ENCODE measurements around the gene ZNF641.
A peak's percentile ranks its signal among the peaks of the same experiment; 100 is the strongest.

ZNF641 gene

DNA sequence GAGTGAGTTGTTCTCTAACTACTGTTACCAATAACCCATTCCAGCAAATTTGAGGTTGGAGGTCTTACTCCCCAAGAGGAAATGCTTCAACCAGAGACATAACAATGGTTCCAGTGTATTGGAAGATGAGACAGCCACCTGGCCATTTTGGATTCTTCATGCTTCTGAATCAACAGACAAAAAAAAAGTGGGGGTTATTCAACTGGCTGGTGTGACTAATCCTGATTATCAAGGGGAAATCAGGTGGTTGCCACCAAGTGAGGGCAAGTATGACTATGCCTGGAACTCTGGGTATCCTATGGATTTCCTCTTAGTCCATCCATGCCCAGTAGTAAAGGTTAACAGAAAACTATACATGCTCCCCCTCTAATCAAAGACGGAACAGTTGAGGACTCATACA, 29.9 kb upstream of the ZNF641 start:
- DNase-seq, result no peak

DNA sequence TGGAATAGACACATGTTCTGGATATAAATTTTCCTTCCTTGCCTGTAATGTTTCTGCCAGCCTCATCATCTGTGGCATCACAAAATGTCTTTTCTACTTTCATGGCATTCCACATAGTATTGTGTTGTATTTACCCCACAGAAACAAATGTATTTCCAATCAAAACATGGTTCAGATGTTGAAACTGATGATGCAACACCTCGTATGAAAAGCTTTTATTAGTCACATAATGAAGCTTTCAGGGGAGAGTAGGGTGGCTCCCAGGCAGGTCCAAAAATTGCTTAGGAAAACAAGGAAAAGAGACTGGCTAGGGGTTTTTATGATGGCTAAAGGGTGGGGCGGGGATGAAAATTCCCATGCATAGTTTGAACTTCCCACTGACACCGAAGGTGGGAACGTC, 29.1 kb upstream of the ZNF641 start:
- no peak overlapping the region for H3K27ac ChIP-seq
- no peak for DNase-seq
- H3K36me3 ChIP-seq, result no peaks in the 10 kb centered on the region
- peaks cover 2% of the 10 kb centered on the region for H3K9me3 ChIP-seq (ENCODE audit: severe bottlenecking)
- H3K27me3 ChIP-seq (ENCODE audit: insufficient read depth, low read depth, severe bottlenecking), result no peaks in the 10 kb centered on the region
- TF ChIP-seq, protein P1, sequence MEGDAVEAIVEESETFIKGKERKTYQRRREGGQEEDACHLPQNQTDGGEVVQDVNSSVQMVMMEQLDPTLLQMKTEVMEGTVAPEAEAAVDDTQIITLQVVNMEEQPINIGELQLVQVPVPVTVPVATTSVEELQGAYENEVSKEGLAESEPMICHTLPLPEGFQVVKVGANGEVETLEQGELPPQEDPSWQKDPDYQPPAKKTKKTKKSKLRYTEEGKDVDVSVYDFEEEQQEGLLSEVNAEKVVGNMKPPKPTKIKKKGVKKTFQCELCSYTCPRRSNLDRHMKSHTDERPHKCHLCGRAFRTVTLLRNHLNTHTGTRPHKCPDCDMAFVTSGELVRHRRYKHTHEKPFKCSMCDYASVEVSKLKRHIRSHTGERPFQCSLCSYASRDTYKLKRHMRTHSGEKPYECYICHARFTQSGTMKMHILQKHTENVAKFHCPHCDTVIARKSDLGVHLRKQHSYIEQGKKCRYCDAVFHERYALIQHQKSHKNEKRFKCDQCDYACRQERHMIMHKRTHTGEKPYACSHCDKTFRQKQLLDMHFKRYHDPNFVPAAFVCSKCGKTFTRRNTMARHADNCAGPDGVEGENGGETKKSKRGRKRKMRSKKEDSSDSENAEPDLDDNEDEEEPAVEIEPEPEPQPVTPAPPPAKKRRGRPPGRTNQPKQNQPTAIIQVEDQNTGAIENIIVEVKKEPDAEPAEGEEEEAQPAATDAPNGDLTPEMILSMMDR (IDR thresholded peaks at IDR 0.05; ENCODE audit: low read depth, low read length), result no peak
- no peak overlapping the region for H3K4me3 ChIP-seq (ENCODE audit: low read depth, low read length)

More for the DNA sequence above, 29.9 kb upstream of the ZNF641 start:
- Histone ChIP-seq H3K4me3 (ENCODE audit: low read depth, low read length) (no peak overlapping the region), H3K27me3 (ENCODE audit: insufficient read depth, low read depth, severe bottlenecking) (no peaks in the 10 kb centered on the region), H3K27ac (no peak overlapping the region), H3K36me3 (no peaks in the 10 kb centered on the region), H3K9me3 (ENCODE audit: severe bottlenecking) (peaks cover 2% of the 10 kb centered on the region)
- TF ChIP-seq, protein P1 (IDR thresholded peaks at IDR 0.05; ENCODE audit: low read depth, low read length), result no peak

DNA sequence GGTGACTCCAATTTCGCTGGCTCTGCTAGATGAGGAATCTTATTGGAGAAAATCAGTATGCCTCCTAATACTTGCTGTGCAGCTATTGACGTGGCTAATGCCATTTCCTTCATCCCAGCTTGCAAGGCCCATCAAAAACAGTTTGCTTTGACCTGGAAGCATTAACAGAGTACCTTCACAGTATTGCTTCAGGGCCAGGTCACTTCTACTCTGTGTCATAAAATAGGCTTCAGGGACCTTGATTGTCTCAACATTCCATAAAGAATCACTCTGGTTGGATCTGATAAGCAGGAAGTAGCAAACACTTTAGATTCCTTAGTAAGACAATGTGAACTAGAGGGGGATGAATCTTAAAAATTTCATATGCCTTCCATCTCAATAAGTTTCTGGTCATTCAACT, 26.9 kb upstream of the ZNF641 start:
- H3K27ac ChIP-seq, result no peak overlapping the region
- no peaks in the 10 kb centered on the region for H3K9me3 ChIP-seq (ENCODE audit: severe bottlenecking)
- no peaks in the 10 kb centered on the region for H3K36me3 ChIP-seq
- no peak overlapping the region for H3K4me3 ChIP-seq (ENCODE audit: low read depth, low read length)
- H3K27me3 ChIP-seq (ENCODE audit: insufficient read depth, low read depth, severe bottlenecking), result no peaks in the 10 kb centered on the region
- no peak for DNase-seq
- TF ChIP-seq, protein P1 (IDR thresholded peaks at IDR 0.05; ENCODE audit: low read depth, low read length), result no peak

DNA sequence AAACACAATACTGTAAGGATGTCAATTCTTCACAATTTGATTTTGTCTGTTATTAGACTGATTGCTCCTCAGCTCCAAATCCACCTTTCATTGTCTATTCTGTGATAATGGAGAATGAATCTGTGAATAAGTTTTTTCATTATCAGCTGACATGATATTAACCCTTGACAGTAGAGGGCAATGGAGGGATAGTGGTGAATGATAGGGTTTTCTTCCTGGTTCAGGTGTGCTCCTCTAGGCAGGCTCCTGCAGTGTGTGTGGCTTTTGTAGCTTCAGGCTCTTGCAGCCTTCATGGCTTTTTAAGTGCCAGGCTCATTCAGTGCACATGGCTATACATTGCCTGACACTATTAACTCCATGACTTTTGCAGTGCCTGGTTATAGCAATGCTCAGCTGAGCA, 23.4 kb upstream of the ZNF641 start:
- no peaks in the 10 kb centered on the region for H3K27me3 ChIP-seq (ENCODE audit: insufficient read depth, low read depth, severe bottlenecking)
- H3K27ac ChIP-seq, result no peak overlapping the region
- no peak for DNase-seq
- TF ChIP-seq, protein P1 (IDR thresholded peaks at IDR 0.05; ENCODE audit: low read depth, low read length), result no peak
- no peak overlapping the region for H3K4me3 ChIP-seq (ENCODE audit: low read depth, low read length)
- H3K9me3 ChIP-seq (ENCODE audit: severe bottlenecking), result no peaks in the 10 kb centered on the region
- no peaks in the 10 kb centered on the region for H3K36me3 ChIP-seq

DNA sequence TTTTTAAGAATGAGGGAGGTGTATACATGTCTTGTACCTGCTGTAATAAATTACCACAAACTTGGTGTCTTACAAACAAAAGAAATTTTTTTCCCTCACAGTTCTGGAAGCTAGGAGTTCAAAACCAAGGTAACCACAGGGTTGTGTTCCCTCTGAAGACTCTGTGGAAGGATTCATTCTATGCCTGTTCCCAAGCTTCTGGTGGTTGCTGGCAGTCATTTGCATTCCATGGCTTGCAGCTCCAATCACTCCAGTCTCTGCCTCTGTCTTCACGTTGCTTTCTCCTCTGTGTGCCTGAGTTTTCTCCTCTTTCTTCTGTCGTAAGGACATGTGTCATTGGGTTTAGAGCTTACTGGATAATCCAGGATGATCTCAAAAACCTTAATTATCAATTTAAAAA, 15.4 kb upstream of the ZNF641 start:
- Histone ChIP-seq H3K27ac (no peak overlapping the region), H3K36me3 (no peaks in the 10 kb centered on the region), H3K9me3 (ENCODE audit: severe bottlenecking) (no peaks in the 10 kb centered on the region), H3K27me3 (ENCODE audit: insufficient read depth, low read depth, severe bottlenecking) (no peaks in the 10 kb centered on the region), H3K4me3 (ENCODE audit: low read depth, low read length) (no peak overlapping the region)
- peak; percentile 34 for DNase-seq
- TF ChIP-seq, protein P1 (IDR thresholded peaks at IDR 0.05; ENCODE audit: low read depth, low read length), result no peak

DNA sequence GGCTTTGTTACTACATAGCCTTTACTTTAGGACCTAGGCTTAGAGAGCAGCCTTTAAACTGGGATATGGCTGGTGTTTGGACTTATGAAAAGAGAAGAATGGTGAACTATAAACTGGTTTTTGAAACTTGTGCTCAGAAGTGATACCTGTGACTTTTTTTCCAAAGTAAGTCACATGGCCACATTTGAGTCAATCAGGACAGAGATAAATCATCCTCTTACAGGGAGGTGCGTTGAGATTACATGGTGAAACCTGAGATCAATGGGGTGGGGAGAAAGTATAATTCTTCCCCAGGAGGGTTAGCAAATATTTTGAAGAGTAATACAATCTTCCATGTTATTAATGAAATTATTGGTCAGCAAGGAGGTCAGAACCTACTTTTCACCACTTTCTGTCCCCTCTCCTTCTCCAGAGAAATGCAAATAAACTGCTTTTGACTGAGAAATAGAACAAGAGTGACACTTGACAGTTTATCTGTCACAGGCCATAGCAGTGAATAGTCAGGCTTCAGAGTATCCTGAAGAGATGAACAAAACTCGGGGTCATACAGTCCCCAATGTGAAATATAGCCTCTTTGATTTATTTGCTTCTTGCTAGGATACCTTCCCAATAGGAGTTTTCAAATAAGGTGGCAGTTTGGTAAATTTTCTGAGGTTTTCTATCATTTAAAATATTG, 11.1 kb upstream of the ZNF641 start:
- Histone ChIP-seq H3K4me3 (ENCODE audit: low read depth, low read length) (no peak overlapping the region), H3K27me3 (ENCODE audit: insufficient read depth, low read depth, severe bottlenecking) (no peaks in the 10 kb centered on the region), H3K9me3 (ENCODE audit: severe bottlenecking) (no peaks in the 10 kb centered on the region), H3K36me3 (no peaks in the 10 kb centered on the region), H3K27ac (no peak overlapping the region)
- DNase-seq, result no peak
- TF ChIP-seq, protein P1 (IDR thresholded peaks at IDR 0.05; ENCODE audit: low read depth, low read length), result no peak
